HG03045 (cell line): Measurements from ENCODE around the gene MEF2D.

Source experiments
- ATAC-seq: cut with Tn5 transposase; IDR thresholded peaks from one replicate; pipeline ENCODE4 v1.9.1; 2021; ENCODE audit warnings: mild to moderate bottlenecking, moderate library complexity; ENCODE audit not compliant: unreplicated experiment

MEF2D gene

GRCh38 chr1:156502391-156502893 is 1.9 kb upstream of the MEF2D start:
- ATAC-seq = no peak

GRCh38 chr1:156500793-156501506 is 375 bp upstream of the MEF2D start:
- ATAC-seq = peak; percentile 49

GRCh38 chr1:156499842-156500542 is 583 bp downstream of the MEF2D start:
- no peak for ATAC-seq

- ATAC-seq = no peak
These were observed 1.3 kb downstream of the MEF2D start for GRCh38 chr1:156499194-156499841.

- ATAC-seq = no peak
These were observed 2.0 kb downstream of the MEF2D start for GRCh38 chr1:156498432-156499193.

GRCh38 chr1:156497743-156498431 is 2.7 kb downstream of the MEF2D start:
- ATAC-seq = no peak

- ATAC-seq = no peak
These were observed 3.4 kb downstream of the MEF2D start for GRCh38 chr1:156497078-156497742.

- no peak for ATAC-seq
These were observed 4.3 kb downstream of the MEF2D start for GRCh38 chr1:156496211-156496761.

GRCh38 chr1:156495401-156496140 is 5.0 kb downstream of the MEF2D start:
- no peak for ATAC-seq

GRCh38 chr1:156494309-156494895 is 6.2 kb downstream of the MEF2D start:
- no peak for ATAC-seq

- ATAC-seq = no peak
These were observed 6.8 kb downstream of the MEF2D start for GRCh38 chr1:156493742-156494141.

GRCh38 chr1:156493154-156493631 is 7.4 kb downstream of the MEF2D start:
- ATAC-seq = no peak

GRCh38 chr1:156492591-156493080 is 7.9 kb downstream of the MEF2D start:
- ATAC-seq = no peak

GRCh38 chr1:156492013-156492590 is 8.5 kb downstream of the MEF2D start:
- no peak for ATAC-seq

GRCh38 chr1:156491151-156491949 is 9.2 kb downstream of the MEF2D start:
- no peak for ATAC-seq

- ATAC-seq = no peak
These were observed 10.1 kb downstream of the MEF2D start for GRCh38 chr1:156490401-156491032.

- no peak for ATAC-seq
These were observed 10.7 kb downstream of the MEF2D start for GRCh38 chr1:156489935-156490293.
